ENCODE measurements around the gene PRR12.
"Not testable (repeated sequence)": the region's sequence is repeated elsewhere in the genome, so short reads cannot be mapped to it uniquely, and the experiment has no call there.

The PRR12 gene

DNA sequence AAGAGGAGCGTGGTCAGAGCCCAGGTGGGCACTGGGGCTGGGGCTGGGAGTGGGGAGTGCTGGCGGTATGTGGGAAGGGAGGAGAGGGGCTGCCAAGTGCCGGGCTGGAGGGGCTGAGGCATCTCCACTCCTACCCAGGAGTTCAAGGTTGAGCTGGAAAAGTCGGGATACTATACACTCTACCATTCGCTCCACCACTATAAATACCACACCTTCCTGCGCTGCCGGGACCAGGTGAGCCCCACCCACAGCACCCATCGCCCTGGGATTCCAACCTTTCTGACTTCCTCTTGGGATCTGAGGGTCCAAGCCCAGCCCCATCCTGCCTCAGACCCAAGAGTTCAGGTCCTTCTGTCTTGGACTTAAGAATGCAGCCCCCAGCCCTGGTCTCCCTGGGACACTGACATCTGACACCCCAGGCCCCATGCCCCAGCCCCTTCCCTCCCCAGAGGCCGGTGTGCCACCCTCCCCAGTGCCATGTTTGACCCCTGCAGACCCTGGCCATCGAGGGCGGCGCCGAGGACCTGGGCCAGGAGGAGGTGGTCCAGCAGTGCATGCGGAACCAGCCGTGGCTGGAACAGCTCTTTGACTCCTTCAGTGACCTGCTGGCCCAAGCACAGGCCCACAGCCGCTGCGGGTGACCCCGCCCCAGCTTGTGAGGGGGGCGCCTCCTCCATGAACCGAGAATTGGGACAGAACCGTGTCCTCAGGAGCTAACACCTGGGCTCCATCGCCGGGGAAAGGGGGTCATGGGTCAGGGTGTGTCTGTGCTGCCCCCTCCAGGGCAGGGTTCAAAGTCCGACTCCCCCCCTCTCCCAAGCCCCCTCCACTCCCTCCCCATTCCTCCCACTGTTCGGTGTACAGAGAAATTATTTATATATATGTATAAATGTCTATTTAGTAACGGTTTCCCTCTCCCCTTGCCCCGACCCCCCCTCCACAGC, 34.3 kb downstream of the PRR12 start:
- DNase-seq = no peak

DNA sequence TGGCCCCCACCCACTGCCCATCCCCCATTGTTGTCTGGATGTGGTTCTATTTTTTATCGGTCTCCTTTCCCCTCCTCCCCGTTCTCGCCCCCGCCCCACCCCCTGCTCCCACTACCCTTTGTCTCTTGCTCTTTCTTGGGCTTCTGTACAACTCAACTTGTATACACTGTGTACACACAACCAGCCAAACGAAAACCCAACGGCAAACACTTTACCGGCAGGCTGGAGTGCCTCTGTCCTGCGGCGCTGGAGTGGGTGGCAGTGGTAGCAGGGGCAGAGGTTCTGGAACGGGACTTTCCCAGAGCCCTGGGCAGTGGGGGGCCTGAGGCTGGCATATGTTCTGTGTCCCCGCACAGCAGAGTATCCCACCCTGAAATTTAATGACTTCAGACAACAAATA, 35.2 kb downstream of the PRR12 start:
- no peak for DNase-seq

DNA sequence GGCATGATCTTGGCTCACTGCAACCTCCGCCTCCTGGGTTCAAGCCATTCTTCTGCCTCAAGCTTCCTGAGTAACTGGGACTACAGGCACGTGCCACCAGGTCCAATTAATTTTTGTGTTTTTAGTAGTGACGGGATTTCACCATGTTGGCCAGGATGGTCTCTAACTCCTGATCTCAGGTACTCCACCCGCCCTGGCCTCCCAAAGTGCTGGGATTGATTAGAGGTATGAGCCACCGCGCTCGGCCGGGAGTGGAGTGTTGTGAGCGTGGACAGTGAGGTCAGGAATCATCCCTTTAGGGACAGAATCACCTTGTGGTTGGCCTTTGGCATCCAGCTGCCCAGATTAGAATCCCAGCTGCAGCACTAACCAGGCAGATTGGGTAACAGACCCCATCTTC, 38.7 kb downstream of the PRR12 start:
- no peak for DNase-seq

DNA sequence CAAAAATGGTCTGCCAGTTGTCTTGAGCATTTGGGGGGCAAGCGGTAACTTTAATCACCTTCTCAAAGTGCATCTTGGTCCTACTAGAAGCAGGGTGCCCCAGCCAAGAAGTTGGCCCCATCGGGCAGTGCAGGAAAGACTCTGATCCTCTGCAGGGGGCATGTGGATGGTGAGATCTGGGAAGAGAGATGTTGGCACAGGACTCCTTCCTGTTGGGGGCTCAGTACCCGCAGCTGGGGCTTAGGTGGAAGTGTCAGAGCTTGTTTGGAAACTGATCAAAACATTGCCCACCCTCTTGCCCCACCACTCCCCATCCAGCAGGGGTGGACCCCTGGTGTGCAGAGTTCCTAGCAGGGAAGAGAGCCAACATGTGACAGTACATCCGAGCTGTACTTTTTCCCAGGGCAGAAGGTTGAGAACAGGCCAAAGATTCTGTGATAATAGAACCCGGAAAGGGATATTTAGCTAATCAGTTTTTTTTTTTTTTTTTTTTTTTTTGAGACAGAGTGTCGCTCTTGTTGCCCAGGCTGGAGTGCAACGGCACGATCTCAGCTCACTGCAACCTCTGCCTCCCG, 40.1 kb downstream of the PRR12 start:
- no peak for DNase-seq

DNA sequence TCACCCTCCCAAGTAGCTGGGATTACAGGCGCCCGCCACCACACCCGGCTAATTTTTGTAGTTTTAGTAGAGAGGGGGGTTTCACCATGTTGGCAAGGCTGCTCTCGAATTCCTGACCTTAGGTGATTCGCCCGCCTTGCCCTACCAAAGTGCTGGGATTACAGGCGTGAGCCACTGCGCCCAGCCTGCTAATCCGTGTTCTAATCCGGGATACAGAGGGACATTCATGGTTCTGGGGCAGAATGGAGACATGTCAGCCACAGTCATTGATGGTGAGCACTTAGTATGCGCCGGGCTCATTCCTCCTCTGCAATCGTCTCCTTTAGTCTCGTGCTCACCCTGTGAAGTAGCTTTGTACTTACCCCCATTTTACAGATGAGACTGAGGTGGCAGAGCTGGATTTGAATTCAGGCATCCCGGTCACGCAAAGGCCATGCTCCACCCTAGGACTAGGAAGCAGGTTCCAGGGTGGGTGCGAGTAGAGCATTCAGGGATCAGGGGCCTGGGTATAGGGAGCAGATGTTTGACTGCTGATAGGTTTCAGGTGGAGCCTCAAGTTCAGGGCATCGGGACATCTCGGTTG, 40.7 kb downstream of the PRR12 start:
- DNase-seq = no peak

DNA sequence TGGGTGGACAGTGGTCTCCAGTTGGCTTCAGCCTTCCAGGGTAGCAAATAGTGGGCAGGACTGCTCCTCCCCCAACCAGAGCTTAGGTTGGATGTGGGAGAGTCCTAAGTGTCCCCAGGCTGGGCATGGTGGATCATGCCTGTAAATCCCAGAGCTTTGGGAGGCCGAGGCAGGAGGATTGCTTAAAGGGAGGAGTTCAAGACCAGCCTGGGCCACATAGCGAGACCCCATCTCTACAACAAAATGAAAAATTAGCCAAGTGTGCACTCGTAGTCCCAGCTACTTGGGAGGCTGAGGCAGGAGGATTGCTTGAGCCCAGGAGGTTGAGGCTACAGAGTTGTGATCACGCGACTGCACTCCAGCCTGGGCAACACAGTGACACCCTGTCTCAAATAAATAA, 41.6 kb downstream of the PRR12 start:
- DNase-seq = no peak

DNA sequence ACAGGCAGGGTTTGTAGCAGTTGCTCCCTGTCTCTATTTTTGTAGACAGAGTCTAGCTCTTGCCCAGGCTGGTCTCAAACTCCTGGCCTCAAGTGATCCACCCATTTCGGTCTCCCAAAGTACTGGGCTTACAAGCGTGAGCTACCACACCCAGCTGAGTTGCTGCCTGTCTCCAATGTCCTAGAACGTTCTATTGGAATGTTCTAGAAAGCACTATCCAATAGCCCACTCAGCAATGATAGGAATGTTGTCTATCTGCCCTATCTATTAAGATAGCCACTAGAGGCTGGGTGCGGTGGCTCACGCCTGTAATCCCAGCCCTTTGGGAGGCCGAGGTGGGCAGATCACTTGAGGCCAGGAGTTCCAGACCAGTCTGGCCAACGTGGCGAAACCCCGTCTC, 42.3 kb downstream of the PRR12 start:
- not testable (repeated sequence) for DNase-seq

DNA sequence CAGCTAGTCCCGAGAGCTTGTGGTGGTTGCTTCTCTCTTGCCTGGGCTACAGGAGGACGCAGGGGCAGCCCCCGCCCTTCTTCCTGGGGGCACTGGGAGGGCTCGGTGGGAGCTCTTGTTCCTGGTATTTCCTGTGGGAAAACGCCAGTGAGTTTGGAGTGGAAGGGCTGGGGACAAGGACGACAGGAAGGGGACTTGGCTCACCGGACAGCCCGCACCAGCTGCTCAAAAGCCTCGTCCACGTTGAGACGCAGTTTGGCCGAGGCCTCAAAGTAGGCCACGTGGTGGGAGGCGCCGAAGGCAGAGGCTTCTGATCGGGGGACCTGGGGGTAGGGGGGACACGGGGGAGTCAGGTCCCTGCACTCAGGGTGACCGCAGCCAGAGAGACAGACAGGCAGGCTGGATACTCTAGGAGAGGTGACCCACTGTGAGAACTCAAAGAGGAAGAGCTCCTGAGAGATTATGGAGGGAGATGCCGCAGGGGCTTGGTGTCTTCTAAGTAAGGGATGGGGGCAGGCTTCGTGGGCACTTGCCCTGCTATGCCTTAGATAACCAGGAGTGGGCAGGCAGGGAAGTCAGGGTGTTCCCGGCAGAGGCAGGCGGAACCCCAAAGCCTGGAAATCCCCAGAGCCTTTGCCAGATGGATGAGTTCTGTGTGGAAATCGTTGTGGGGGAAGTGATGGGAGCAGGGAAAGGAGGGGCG, 44.7 kb downstream of the PRR12 start:
- no peak for DNase-seq

DNA sequence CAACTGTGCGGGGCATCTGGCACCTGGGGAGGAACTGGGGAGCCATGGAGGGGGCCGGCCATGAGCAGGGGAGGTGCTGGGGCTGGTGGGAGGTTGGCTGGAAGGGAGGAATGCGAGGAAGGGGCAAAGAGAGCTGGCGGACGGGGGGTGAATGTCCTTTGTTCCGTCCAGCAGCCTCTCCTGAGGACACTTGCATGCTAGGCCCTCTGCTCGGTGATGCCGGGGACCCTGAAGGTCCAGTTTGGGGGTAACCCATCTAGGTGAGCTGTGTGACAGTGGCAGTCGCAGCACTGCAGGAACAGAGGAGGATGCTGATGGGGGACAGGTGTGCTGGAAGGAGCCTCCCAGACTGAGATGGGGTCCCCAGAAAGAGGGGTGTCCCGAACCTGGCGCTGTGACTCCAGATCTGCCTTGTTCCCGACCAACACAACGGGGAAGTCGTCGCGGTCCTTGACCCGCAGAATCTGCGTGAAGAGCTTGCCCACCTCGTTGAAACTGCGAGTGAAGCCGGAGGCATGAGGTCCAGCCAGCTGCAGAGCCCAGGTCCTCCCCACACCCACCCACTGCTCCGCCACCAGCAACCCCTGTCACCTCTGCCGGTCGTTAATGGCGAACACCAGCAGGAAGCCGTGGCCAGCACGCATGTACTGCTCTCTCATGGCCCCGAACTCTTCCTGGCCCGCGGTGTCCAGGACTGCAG, 45.4 kb downstream of the PRR12 start:
- no peak for DNase-seq

DNA sequence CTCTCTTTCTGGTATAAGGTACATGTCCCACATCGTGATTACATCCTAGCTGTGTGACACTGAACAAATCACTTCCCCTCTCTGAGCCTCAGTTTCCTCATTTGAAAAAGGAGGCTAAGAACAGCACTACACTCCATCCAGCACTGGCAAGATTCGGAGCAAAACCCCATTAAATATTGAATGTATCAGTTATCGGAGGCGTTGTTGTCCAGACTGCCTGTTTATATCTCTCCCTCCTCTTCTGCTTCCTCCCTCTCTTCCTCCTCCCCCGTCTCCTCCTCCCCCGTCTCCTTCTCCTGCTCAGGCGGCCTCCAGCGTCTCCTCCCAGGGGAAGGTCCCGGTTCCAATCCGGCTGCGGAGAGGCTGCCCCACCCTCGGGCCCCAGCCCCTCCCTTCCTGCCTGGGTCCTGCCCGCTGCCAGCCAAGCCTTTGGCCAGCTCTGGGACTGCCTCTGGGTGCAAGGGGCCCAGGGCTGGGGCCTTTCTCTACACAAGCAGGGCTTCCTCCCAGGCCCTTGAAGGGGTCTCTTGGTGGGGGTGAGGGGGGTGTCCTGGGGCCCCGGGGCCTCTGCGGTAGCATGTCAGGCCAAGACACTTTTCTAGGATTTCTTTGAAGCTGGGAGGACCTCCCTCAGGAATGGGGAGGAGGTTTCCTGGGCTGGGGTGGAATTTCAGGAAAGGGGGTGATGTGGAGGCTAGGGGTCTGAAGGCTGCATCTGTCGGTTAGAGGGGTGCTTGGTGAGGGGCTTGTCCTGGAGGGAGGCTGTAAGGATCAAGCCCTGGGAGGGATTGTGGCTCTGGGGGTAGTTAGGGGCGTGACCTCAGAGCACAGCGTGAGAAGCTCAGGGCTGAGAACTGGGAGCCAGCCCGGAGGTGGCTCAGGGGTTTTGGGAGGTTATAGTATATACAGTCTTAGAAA, 47.1 kb downstream of the PRR12 start:
- DNase-seq = no peak

DNA sequence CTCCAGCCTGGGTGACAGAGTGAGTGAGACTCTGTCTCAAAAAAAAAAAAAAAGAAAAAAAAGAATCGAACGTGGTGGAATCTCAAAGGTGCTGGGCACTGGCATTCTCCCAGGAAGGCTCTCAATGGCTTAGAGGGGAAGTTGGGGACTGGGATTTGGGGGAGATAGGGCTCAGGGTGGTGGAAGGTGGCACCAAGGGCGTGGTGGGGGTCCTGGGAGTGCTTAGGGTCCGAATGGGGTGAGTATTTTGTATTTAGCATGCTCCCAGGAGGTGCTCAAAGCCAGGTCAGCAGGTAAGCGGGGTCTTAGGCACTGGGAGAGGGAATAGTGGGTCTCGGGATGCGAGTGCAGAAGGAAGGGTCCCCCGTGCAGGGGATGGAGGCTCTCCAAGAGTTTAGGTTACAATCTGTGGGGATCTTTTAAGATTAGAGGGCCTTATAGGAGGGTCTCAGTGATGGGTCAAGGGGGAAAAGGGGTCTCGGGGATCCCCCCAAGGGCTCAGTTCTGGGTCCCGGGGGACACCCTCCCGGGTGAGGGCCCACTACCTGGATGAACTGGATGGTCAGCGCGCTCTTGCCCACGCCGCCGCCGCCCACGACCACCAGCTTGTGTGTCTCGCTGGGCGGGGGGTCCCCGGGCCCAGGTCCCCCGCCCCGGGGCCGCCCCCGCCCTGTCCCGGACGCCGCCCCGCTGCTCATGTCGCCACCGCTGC, 48.6 kb downstream of the PRR12 start:
- DNase-seq = no peak

DNA sequence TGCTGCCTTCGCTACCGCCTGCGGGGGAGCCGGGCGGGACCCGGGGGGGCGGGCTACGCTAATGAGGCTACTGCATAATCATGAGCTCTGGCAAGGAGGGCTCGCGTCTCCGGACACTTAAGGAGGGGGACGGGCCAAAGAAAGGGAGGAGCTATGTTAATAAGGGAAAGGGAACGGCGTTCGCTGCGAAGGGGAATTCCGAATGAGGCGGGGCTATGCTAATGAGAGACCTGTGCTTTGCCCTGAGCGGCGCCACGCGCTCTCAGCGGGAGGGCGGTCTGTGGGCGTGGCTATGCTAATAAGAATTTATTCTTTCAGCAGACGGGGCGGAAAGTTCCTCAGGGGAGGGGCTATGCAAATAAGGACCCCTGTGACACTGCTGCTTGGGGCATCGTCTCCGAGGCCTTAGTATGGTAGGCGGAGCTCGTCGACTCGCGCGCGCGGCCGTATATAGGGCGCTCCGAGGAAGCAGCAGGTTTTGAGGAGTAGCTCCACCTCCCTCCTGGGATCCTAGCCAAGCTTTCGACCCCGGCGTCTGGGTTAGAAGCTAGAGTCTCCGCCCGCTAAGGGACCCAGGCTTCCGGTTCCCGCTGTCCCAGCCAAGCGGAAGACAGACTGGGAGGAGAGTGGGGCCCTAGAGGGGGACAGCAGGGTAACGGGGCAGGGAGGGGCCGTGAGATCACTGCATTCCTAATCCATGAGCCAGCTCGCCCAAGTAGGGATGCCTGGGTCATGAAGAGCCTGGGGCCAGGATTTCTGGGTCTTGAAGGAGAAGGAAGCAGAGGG, 49.3 kb downstream of the PRR12 start, which contains the start of gene RRAS:
Gene RRAS, minus strand, starts transcription at position 31 of the 786 bp plus-strand sequence. CDS start 45 bp downstream, outside the sequence.
- peak; percentile 100 for DNase-seq

DNA sequence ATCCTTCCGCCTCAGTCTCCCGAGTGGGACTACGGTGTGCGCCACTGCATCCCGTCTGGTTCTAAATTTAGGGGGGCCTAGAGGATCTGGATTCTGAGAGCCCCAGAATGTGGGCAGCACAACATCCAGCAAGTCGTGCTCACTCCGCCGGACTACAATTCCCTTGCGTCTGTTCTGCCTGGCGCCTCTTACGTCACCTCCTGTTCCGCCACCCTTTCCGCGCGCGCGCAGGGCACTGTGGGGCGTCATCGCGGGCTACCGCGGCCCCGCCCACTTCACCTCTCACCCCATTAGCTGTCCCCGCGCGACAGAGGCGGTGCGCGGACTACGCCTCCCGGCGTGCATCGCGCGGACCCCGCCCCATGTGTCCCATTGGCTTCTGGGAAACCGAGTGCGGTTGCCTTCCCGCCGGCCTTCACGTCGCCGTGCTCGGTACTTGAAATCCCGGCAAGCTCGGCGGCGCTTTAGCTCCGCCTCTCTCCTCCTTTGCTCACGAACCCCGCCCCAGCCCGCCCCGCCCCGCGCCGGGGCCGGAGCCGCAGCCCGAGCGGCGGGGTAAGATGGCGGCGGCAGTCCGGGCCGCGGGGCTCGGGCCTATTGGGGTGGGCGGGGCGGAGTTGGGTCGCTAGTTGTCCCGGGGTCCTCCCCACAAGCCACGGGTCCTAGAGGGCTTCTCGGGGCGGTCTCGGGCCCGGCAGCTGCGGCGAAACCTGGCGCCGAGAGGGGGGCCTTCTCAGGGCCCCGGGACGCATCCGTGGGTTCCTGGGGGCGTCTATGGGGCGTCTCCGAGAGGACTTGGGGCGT, 50.9 kb downstream of the PRR12 start, which contains the start of gene SCAF1:
Gene SCAF1, plus strand, starts transcription at position 522 of the 804 bp plus-strand sequence. CDS start 2,818 bp downstream, outside the sequence.
- DNase-seq = peak; percentile 100

DNA sequence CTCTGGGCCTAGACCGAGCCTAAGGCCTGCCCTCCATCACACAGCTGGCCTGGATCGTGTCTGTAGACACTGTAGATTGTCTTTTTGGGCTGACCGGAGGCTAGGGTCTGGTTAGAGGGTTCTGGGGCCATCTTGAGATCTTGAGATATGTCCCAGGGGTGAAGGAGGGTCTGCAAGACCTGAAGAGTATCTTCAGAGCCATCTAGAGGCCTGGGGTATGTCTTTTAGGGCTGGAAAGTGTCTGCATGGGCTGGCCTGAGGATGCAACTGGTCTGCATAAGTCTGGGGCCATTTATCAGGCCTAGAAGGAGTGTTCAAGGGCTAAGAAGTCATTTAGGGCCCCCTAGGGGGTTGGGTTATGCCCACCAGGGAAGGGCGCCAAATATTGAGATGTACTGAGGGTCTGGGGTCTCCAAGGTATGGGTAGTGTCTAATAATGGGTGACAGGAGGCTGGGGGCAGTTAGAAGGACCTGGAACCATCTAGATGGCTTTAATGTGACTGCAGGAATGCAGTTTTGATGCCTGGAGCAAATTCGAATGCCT, 51.6 kb downstream of the PRR12 start:
- DNase-seq = no peak

DNA sequence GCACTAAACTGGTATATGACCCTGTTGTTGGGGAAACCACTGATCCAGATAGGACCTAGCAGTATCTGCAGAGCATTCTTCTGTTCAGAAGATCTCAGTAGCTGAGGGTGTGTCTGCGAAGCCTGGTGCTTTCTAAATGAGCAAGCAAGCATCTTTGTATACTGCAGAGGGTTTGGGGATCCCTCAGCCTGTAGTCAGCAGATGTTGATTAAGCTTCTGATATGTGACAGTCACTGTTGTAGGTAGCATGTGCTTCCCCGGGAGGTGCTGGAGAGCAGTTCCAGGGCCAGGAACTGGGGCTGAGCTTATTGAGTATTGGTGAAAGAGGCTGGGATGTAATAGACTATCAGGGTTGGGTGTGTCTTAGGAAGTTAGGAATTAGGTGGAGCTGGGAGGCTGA, 52.5 kb downstream of the PRR12 start:
- DNase-seq = no peak

DNA sequence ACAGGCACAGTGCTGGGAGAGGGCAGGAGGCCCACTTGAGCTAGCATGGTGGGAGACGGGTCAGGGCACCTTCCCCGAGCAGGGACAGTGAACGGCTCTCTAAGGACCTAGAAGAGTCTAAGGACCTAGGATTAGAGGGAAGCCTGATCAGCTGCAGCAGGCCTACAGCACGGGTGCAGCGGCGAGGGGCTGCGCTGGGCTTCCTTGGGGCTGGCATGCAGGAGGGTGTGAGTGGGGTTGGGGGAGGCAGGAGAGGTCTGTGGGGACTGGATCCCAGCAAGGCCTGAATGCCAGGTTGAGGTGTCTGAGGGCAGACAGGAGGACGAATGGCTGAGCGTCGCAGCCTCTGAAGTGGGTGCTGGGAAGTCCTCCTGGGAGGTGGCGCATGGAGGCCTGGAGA, 54.6 kb downstream of the PRR12 start:
- no peak for DNase-seq

DNA sequence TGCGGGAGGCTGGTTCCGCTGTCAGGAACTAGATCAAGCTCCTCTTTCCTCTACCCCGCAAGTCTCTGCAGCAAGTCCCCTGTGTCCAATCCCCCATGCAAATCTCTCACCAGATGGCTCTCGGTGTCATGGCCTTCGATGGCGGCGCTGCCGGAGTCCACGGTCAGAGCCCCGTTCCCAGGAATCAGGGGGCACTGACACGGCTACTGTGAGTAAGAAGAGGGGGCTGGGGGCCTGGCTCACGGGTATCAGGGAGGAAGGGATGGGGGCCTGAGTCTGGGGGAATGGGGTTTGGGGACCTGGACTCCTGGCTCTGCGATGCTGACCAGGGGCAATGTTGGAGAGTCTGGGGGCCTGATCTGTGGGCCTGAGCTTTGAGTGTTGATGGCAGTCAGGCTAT, 55.0 kb downstream of the PRR12 start:
- DNase-seq = no peak

DNA sequence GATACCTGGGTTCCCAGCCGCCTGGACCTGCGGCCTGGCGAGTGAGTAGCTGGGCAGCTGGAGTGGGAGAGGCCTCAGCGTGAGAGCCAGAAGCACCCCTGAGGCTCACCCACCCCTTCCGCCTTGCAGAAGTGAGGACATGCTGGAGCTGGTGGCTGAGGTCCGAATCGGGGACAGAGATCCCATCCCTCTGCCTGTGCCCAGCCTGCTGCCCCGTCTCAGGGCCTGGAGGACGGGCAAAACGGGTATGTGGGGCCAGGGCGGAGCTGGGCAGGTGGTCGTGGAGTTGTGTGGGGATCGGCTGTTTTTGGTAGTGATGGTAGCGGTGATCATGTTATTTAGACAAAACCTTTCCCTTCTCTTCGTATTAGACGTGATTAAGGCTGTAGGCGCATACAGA, 55.6 kb downstream of the PRR12 start:
- DNase-seq = no peak

All from CD4-positive, alpha-beta T cell treated with Interleukin-4 for 4 hours (primary cell).